Type B pancreatic cell (in vitro differentiated cells): ENCODE results near the gene ACP5. TPM values are rescaled to one million over a fixed set of nuclear protein-coding genes. Genes with fewer than 3 reads are reported as not detected.
A peak's percentile ranks its signal among the peaks of the same experiment; 100 is the strongest.

ENCODE experiments used
- DNase-seq: peaks from one replicate; pipeline ENCODE4 v3.0.0; 2021; ENCODE audit warnings: mixed read lengths; ENCODE audit not compliant: unreplicated experiment; ENCODE audit errors: extremely low spot score
- H3K27ac Mint-ChIP-seq: 2 replicates; pipeline ENCODE4 v1.8.0; 2021; ENCODE audit warnings: mild to moderate bottlenecking, mixed read lengths
- H3K27me3 Mint-ChIP-seq: 2 replicates; pipeline ENCODE4 v1.8.0; 2021; ENCODE audit warnings: mixed read lengths
- H3K36me3 Mint-ChIP-seq: 2 replicates; pipeline ENCODE4 v1.8.0; 2021; ENCODE audit warnings: mixed read lengths
- H3K4me1 Mint-ChIP-seq: one replicate; pipeline ENCODE4 v1.8.0; 2021; ENCODE audit warnings: mixed read lengths; ENCODE audit not compliant: unreplicated experiment
- H3K4me3 Mint-ChIP-seq: 2 replicates; pipeline ENCODE4 v1.8.0; 2021; ENCODE audit warnings: mild to moderate bottlenecking, mixed read lengths
- H3K9me3 Mint-ChIP-seq: 2 replicates; pipeline ENCODE4 v1.8.0; 2021; ENCODE audit warnings: mixed read lengths
- CTCF ChIP-seq: fragments of 200-600 bp; sonication (generic); conservative IDR thresholded peaks from 2 replicates; pipeline ENCODE4 v1.5.0; 2021; ENCODE audit warnings: antibody characterized with exemption, mild to moderate bottlenecking
- total RNA-seq: library from RNA; stranded (reverse); gene quantifications from 2 replicates; pipeline ENCODE4 v1.2.1, GENCODE V29; 2021; ENCODE audit warnings: low replicate concordance

Gene ACP5
- total RNA-seq, 1 donor from 2014 or later: 6.0 TPM

GRCh38 chr19:11598103-11598483 is 20.6 kb upstream of the ACP5 start:
- DNase-seq: no peak
- H3K36me3 Mint-ChIP-seq: peaks cover 38% of the 10 kb centered on the region
- peaks cover 15% of the 10 kb centered on the region for H3K9me3 Mint-ChIP-seq
- peak overlapping the region; percentile 97 for H3K4me3 Mint-ChIP-seq
- peak overlapping the region; percentile 96 for H3K27ac Mint-ChIP-seq
- H3K27me3 Mint-ChIP-seq: no peaks in the 10 kb centered on the region
- H3K4me1 Mint-ChIP-seq: peaks cover 13% of the 10 kb centered on the region
- TF ChIP-seq CTCF: no peak

- Mint-ChIP-seq H3K36me3 (peaks cover 32% of the 10 kb centered on the region), H3K9me3 (peaks cover 9% of the 10 kb centered on the region), H3K27me3 (no peaks in the 10 kb centered on the region), H3K4me1 (peaks cover 13% of the 10 kb centered on the region), H3K27ac (peak within 1 kb of the TSS; percentile 96), H3K4me3 (peak within 1 kb of the TSS; percentile 97)
- peak; percentile 98 for DNase-seq
- peak; percentile 50 for TF ChIP-seq CTCF
Observed at GRCh38 chr19:11597202-11598102, 20.0 kb upstream of the ACP5 start, which contains the start of gene ZNF627. Gene ZNF627, plus strand, starts transcription at chr19:11597483. Its CDS starts 145 bp downstream, at chr19:11597628.

- Mint-ChIP-seq H3K9me3 (peaks cover 4% of the 10 kb centered on the region), H3K4me1 (peaks cover 13% of the 10 kb centered on the region), H3K27me3 (no peaks in the 10 kb centered on the region), H3K36me3 (peaks cover 21% of the 10 kb centered on the region), H3K4me3 (peak overlapping the region; percentile 45), H3K27ac (peak overlapping the region; percentile 23)
- no peak for TF ChIP-seq CTCF
- DNase-seq: no peak
Observed at GRCh38 chr19:11596156-11596555, 18.7 kb upstream of the ACP5 start.

- no peak overlapping the region for H3K4me3 Mint-ChIP-seq
- DNase-seq: no peak
- H3K36me3 Mint-ChIP-seq: peaks cover 8% of the 10 kb centered on the region
- no peaks in the 10 kb centered on the region for H3K27me3 Mint-ChIP-seq
- no peak overlapping the region for H3K27ac Mint-ChIP-seq
- H3K9me3 Mint-ChIP-seq: no peaks in the 10 kb centered on the region
- H3K4me1 Mint-ChIP-seq: peaks cover 5% of the 10 kb centered on the region
- no peak for TF ChIP-seq CTCF
Observed at GRCh38 chr19:11594084-11594483, 16.6 kb upstream of the ACP5 start.

GRCh38 chr19:11587975-11588631 is 10.7 kb upstream of the ACP5 start:
- no peak for DNase-seq
- H3K27me3 Mint-ChIP-seq: peaks cover 3% of the 10 kb centered on the region
- H3K9me3 Mint-ChIP-seq: no peaks in the 10 kb centered on the region
- no peaks in the 10 kb centered on the region for H3K36me3 Mint-ChIP-seq
- H3K4me3 Mint-ChIP-seq: no peak overlapping the region
- peak; percentile 34 for TF ChIP-seq CTCF
- H3K27ac Mint-ChIP-seq: no peak overlapping the region
- H3K4me1 Mint-ChIP-seq: peaks cover 4% of the 10 kb centered on the region
